ENCODE data around the gene RARA.

RARA gene

DNA sequence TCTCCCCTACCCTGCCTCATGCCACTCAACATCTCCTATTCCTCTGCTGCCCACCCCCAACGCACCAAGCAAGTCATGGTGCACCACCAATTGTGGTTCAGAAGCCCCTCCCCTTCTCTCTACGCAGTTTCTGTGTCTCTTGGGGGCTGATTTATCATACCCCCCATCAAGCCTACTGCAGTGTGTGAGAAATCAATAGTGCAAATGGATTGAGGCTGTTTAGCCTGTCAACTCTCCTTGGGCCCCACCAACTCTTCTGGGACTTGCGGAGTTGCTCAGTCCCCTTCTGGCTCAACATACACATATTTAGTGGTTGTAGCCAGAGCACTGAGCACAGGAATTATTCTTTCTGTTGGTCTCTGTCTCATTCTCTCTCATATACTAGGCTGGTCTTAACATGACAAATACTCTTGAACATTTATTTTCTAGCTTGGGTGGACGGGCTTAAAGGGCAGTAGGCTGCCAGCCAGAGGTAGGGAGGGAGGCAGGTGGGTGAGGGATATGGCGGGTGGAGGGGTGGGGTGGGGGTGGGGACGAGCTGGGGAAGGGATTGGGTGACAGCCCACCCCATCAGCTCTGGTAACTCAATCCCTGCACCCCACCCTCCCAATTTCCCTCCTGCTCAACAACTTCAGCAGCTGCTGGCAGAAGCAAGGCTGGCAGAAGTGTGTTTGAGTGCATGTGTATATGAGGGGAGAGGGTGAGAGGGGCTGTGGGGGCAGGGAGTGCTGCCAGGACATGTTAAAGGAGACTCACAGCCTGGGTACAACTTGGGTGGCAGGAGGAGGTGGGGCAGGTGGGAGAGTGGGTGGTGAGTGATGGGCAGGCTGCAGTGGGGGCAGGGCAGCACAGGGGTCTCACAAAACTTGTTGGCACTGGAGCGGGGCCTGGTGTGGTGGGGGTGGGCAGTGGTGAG, 4.9 kb downstream of the RARA start:
- H3K4me3 ChIP-seq, result no peak overlapping the region
- peak overlapping the region in 18 of 21 experiments; percentile 14 to 99 (median 62) for H3K27ac ChIP-seq

DNA sequence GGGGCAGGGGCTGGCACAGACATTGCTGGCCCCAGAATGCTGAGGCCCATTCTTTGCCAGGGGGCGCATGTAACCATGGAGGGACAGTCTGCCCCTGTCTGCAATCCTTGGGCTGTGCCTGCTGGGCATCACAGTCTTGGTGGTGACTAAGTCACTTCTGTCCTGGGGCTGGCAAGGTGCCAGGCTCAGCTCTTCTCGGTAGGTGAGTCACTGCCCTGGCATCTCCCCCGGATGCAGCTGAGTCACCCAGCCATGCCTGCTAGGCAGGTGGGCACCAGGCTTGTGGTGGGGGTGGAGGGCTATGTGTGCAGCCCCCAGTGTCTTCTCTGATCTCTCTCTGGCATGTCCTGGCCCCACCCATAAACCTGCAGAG, 5.6 kb downstream of the RARA start:
- Histone ChIP-seq H3K27ac (peak overlapping the region in 17 of 21 experiments; percentile 14 to 99 (median 62)), H3K4me3 (no peak overlapping the region)

DNA sequence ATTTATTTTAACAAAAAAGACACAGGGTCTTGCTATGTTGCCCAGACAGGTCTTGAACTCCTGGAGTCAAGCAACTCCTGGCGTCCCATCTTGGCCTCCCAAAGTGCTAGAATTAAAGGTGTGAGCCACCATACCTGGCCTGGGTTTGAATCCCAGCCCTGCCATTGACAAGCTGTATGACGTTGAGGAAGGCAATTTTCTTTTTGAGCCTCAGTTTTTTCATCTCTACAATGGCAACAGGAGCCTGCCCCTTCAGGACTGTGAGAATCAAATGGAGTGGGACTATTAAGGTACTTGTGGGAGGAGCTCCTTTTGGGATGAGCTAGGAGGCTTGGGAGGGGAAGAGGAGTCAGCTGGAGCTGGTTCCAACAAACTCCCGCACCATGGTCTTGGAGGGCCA, 6.2 kb downstream of the RARA start:
- Histone ChIP-seq H3K27ac (peak overlapping the region in 15 of 21 experiments; percentile 24 to 99 (median 55)), H3K4me3 (no peak overlapping the region)

DNA sequence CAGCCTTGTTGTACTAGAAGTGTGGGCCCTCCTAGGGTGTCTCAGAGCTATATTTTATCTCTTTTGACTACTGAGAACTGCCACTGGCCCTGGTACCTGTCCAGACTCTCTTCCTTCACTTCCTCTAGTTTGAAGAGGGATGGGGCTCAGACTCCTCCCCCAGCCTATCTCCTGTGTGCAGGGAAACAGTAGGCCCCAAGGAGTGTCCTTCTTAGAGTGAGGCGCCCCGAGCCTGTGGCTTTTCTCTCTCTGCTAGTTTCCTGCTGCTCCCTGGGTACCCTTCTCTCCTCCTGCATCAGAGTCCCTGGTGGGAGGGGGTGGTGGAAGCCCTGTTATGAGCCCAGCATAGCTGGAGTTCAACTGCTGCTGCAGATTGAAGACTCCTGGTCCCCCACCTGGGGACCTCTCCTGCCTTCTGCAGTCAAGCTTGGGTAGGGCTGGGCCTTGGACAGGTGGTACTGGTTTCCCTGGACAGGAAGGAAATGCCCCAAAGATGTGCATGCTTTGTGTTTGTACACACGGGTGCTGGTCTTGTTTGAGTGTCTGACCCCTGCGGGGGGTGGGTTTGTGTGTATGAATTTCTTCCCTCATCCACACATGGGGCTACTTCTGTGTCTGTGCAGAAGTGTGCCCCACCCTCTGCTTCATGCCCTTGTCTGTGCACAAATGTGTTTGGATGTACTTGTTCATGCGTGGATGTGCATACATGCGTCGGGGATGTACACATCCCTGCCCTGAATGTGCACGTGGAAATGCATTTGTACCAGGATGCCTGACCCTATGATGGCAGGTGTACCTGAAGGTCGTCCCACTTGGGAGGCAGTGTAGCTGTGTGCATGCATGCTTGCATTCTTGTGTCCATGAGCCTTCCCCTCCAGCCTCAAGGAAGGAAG, 6.9 kb downstream of the RARA start:
- H3K27ac ChIP-seq, result peak overlapping the region in 18 of 21 experiments; percentile 26 to 99 (median 95)
- H3K4me3 ChIP-seq, result peak overlapping the region in 1 of 7 experiments; percentile 99

DNA sequence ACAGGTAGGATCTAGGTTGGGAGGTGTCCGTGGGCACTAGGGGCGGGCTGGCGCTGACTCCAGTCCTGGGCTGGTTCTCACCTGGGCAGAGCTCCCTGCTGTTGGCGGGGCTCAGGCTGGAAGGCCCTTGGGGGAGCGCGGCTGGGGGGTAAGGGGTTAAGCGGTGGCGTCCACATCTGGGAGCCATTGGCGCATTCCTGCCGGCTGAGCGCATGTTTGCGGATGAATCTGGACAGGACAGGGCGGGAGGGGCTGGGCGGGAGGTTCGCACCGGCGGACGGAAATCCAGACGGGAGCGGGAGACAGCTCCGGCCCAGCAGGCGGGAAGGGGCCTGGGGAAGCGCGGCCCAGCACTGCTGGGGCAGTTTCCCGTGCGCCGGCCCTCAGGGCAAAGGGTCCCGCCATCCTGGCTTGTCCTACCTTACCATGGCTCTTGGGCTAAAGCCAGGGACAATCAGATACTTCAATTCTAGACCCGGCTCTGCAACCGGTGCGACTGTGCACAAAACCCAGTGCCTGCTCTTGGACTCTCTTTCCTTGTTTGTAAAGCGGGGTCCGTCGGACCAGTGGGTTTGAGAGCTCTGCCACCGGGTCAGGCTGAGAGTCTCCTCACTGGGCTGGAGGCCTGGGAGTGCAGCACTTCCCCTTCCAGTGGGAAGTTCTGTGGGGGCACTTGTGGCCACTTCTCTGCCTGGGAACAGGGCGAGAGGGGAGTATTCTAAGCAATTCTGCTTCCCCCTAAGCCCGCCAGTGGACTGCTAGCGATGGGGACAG, 7.8 kb downstream of the RARA start:
- Histone ChIP-seq H3K27ac (peak overlapping the region in 20 of 21 experiments; percentile 60 to 99 (median 95)), H3K4me3 (peak overlapping the region; percentile 9 to 99 (median 79))

DNA sequence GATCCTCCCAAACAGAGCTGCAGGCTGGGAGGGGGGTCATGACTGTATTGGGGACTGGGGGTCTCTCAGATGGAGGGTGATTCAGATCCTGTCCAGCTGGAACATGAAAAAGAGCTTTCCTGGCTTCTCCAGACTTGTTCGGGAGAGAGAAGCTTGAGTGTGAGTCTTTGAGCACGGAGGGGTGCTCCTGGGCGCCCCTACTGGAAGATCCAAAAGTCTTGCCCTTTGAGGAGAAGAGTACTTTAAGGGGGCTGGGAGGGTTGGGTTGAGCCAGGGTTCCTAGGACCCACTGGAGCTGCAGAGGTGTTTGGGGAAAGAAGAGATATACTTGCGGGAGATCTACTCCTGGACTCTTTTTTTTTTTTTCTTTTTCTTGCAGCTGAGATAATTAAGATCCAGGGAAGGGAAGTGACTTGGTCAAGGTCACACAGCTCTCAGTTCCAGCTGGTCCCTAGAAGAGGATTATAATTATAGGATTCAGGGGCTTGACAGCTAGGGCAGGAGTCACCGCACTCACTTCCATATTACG, 8.4 kb downstream of the RARA start:
- Histone ChIP-seq H3K4me3 (peak overlapping the region; percentile 61 to 99 (median 90)), H3K27ac (peak overlapping the region; percentile 58 to 99 (median 95))

DNA sequence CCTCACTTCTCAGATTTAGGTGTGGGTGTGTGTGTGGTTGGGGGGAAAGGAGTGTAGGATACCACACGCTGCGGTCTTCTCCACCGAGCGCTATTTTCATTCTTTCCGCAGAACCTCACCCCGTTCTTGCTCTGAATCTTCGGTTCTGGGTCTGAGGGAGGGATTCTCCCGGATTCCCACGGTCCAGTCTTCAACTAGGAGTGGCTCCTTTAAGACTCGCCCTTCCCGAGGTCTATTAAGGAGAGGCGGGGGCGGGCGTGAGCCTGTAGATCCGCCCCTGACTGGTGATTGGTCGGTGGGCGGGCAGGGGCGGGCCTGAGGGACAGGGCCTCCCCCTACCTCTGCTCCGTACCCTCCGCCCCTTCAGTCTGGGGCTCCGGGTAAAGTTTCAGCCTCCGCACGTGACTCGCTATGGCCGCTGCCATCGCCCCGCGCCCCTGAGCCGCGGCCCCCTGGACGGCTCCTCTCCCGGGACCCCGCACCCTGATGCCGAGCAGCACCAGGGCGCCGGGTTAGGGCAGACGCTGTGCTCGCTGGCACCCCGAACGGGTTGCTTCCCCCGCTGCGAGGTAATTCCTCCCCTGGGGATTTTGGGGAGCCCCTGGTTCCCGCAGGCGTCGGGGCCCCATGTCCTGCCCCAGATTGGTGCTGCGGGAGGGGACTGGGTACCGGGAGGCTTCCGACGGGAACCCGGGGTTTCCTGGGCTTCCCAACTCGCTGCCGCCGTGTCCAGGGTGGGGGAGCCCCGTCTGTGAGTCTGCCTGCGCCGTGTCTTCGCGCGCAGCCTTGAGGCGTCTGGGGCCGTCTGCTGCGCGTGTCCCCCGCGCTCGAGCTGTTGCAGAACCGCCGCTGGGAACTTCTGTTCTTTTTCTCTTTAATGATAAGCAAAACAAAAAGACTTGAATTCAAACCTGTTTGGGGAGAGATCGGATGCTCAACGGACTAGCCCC, 9.2 kb downstream of the RARA start:
- Histone ChIP-seq H3K4me3 (peak overlapping the region; percentile 61 to 99 (median 90)), H3K27ac (peak overlapping the region; percentile 77 to 99 (median 95))

DNA sequence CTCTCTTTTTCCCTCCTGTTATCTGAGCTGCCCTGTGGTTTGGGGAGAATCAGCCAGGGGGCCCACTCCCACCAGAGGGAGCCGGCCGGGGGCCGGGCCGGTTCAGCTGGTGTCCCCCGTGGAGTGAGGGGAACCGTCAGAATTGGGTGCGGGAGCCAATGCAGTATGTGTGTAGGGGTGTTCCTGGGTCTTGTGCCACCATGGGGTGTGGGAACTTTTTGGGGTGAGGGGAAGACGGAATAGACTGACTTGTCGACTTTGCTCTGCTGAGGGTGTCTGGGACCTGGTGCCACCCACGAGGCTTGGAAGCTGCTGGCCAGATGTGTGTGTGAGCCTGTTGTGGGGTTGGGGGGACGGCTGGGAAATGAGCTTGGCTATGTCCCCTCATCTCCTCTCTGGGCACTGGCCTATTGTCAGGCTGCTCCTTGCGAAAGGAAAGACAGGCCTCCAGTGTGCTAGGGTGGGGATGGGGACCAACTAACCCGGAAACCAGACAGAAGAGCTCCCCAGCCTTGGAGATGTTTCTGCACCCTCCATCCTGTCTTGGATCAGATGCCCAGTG, 9.9 kb downstream of the RARA start:
- H3K4me3 ChIP-seq, result peak overlapping the region; percentile 61 to 99 (median 90)
- peak overlapping the region; percentile 77 to 99 (median 95) for H3K27ac ChIP-seq

DNA sequence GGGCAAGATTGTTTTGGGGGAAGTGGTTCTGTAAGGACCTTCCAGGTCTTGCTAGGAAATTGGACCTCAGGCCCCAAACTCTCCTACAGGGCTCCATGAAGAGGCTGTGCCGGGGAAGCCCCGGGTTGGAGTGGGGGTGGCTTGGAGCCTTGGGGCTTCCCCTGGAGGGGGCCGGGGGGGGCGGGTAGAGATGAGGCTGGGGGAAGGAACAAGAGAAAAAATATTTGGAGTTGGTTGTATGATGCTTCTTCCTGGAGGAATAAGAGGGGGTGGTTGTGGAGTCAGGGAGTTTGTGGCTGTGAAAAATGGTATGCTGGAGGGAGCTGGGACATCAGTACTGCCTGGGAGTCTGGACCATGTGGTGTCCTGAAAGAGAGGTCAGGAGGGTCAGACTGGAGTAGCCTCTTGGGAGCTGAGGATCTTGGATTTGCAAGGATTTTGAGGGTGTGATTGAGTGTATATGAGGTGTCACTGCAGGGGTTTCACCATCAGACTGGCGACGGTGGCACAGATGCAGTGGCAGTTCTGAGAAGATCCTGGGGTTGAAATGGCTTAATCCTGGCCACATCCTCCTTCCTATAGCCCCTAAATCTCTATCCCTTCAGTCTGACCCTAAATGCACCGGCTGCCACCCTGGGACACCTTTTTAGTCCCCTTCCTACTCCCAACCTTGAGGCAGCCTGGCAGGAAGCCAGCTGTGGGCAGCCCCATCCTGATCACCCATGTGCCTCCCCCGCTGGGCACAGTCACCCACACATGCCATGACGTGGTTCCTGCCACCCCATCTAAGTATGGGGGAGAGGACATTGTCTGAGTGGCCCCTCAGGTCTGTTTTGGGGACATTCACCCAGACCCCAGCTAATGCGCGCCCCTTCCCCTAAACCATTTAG, 10.9 kb downstream of the RARA start:
- peak overlapping the region; percentile 15 to 99 (median 95) for H3K27ac ChIP-seq
- peak overlapping the region; percentile 61 to 99 (median 90) for H3K4me3 ChIP-seq

DNA sequence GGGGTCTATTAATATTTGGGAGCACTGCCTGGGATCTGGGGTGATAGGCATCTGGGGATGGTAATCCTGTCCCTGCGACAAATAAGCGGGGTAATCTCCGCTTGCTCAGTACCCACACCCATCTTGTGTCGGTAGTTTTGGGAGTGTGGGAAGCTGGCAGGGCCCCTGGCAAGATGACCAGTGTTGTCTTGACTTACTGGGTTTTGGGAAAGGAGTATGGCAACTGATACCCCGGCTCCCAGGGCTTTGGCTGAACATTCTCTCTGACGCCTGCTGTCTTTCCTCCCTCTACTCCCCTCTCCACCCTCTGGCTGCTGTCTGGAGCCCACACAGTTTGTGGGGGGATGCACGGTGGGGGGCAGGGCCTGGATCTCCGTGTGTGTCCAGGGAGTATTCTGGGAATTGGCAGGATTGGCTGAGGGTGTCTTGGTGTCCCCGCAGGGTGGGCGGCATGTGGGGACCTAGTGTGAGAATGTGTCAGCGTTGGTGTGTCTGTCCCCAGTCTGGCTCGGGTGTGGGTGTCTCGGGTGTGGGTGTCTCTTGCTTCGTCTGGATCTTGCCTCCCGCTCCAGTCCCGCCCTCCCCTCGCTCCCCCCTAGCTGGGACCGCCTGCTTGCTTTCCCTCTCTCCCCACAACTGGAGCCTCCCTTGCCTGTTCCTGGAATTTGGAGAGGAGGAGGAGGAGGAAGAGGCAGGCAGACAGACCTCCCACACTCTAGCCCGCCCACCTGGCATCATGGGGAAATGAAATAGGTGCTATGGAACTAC, 12.0 kb downstream of the RARA start:
- H3K27ac ChIP-seq, result peak overlapping the region; percentile 66 to 99 (median 95)
- peak overlapping the region; percentile 33 to 99 (median 90) for H3K4me3 ChIP-seq

DNA sequence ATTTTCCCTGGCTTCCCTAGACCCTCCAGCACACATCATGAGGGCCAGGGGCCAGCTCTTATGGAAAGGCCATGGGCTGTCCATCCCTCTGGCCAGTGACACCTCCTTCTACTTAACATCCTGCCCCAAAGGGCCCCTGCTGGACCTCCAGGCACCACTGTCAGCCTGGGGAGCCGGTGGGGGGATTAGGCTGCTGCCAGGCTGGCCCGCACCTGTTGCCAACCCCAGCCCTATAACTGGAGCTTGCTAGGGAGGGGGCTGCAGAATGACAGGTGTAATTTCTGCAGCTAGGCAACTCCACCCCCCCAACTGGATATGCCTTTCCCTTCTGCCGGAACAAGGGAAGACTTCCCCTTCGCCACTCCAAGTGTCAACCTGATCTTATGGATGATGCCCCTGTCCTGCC, 12.5 kb downstream of the RARA start:
- peak overlapping the region; percentile 17 to 99 (median 90) for H3K4me3 ChIP-seq
- peak overlapping the region; percentile 66 to 99 (median 95) for H3K27ac ChIP-seq

DNA sequence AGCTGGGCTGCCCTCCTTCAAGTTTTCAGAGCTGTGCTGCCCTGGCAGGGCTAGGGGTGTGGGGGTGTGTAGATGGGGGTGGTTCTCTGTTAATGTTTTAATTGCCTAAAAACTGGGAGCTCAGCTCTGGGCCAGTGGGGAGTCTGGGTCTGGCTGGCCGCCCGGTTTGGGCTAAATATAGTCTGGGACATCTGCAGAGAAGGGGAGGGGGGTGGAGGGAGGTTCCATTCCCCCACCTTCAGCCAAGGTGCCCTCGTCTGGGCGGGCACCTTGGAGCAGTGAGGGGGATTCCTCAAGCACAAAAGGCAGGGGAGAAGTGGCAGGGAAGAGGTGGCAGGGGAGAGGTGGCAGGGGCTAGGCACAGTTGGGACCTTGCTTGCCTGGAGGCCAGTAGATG, 13.0 kb downstream of the RARA start:
- peak overlapping the region; percentile 66 to 99 (median 95) for H3K27ac ChIP-seq
- peak overlapping the region; percentile 17 to 99 (median 90) for H3K4me3 ChIP-seq

DNA sequence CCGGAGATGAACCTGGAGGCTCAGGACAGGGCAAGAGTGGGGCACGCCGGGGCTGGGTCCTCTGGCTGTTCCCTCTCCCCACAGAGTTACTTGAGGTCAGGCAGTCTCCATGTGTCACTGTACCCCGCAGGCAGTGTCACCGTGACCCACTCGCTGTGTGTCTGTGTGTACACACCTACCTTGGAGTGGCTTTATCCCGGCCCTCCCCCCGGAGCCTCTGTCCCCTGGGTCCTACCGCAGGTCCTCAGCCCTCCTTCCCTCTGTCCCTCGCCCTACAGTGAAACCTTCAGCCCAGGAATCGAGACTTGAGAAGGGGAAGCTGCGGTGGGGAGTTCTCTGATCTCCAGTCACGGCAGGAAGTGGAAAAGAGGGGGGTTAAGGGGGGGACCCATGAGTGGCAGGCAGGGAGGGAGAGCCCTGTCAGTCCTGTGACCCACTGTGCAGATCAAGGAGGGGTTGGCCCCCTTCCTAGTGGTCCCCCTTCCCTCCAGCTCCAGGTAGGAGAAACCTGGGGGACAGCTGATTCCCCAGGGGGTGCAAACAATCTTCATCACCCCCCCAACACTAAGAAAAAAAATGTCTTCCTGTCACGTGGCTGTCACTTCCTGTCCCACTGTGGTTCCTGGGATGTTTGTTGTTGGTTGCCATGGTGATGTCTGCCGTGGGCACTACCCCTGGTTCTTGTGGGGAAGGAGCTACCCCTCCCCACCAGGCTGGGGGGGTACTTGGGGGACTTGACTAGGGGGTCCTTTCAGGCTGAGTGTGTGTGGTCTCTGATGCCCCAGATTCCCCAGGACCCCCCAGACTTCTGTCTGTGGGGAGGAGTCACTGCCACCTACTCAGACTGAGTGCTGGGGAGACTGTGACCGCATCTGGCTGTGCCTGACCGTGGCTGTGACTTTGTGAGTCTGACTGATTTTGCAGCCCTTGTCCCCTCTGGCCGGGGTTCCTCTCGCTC, 13.7 kb downstream of the RARA start:
- peak overlapping the region; percentile 66 to 99 (median 95) for H3K27ac ChIP-seq
- H3K4me3 ChIP-seq, result peak overlapping the region; percentile 17 to 99 (median 90)

DNA sequence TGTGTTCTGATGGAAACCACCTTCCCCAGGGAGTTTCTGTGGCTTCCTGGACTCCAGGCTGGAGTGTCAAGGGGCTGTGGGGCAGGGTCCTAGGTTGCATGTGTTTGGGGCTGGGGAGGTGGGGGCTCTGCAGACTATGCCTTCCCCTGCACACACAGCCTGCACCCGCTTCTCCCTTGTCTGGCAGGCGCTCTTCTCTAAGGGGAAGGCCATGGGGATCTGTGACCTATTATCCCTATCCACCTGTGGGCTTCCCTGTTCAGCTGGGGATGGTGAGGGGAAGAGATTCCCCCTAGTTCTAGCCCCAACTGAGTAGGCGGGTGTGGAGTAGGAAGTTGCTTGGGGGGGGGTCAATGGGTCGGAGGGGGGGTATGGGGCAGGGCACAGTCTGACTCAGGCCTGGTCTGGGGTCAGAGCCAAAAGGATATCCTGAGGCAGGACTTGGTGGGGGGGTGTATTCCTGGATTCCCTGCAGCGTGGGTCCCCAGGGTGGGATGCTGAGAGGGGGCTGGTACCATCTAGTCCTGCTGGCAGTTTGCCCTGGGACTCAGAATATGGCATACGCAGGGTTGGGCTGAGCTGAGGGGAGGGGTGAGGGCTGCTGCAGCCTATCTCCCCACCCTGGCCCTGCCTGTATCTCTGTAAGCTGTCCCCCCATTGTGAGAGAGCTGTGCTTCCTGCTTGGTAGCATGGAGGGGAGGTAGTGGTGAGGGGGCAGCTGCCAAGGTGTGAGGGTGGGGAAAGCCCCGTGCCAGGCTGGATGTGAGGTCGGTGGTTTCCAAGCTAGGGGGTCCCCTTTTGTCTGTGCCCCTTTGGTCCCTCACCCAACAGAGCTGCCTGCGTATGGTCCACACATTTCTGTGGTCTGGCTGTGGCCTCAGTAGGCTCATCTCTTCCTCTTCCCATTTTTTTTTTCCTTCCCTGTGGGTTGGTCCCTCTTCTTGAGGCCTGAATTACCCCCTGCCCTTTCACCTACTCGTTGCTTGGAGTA, 14.7 kb downstream of the RARA start:
- Histone ChIP-seq H3K4me3 (peak overlapping the region in 6 of 7 experiments; percentile 33 to 99 (median 94)), H3K27ac (peak overlapping the region; percentile 57 to 99 (median 95))

All from skin epidermis (tissue), 12 donors.